Right atrium auricular region (tissue), 2 donors: ENCODE data around the gene ARHGAP42. TPM values are rescaled to one million over a fixed set of nuclear protein-coding genes. Genes with fewer than 3 reads are reported as not detected.

Experiments
- DNase-seq: peaks from one replicate; pipeline ENCODE4 v3.0.0-alpha.2; 2019; ENCODE audit warnings: low spot score
- H3K27ac ChIP-seq, 2 donors: fragments of 200-600 bp; sonication (generic); 1 replicate in 1 of 2; 2 replicates in 1 of 2; pipeline ENCODE4 v1.5.1; 2016 to 2019
- H3K27me3 ChIP-seq, 2 donors: fragments of 200-600 bp; sonication (generic); one replicate each; pipeline versions ENCODE4 v1.5.1 to v1.6.0; 2017 to 2019
- H3K36me3 ChIP-seq: fragments of 200-600 bp; sonication (generic); one replicate; pipeline ENCODE4 v1.5.1; 2016
- H3K4me1 ChIP-seq, 2 donors: fragments of 200-600 bp; sonication (generic); one replicate each; pipeline versions ENCODE4 v1.5.1 to v1.6.0; 2017 to 2019
- H3K4me3 ChIP-seq, 2 donors: fragments of 200-600 bp; sonication (generic); 1 replicate in 1 of 2; 2 replicates in 1 of 2; pipeline ENCODE4 v1.5.1; 2017 to 2019; ENCODE audit warnings: mild to moderate bottlenecking in 1 of 2, moderate library complexity in 1 of 2
- H3K9me3 ChIP-seq, 2 donors: fragments of 200-600 bp; sonication (generic); one replicate each; pipeline ENCODE4 v1.5.1; 2019
- total RNA-seq, 2 donors: library from RNA; depleted of rRNA; stranded (reverse); fragments of >200 nt; gene quantifications; one replicate each; pipeline ENCODE4 v1.1.0, GENCODE V29; 2016
- TF ChIP-seq, protein P1 (sequence below), 2 donors: fragments of 200-600 bp; sonication (generic); IDR thresholded peaks; one replicate each; pipeline ENCODE4 v1.5.1; 2019; ENCODE audit warnings: antibody characterized with exemption in 2 of 2

ARHGAP42 gene
- total RNA-seq, 2 donors from 2014 or later = 6.1 to 12.1 TPM

DNA sequence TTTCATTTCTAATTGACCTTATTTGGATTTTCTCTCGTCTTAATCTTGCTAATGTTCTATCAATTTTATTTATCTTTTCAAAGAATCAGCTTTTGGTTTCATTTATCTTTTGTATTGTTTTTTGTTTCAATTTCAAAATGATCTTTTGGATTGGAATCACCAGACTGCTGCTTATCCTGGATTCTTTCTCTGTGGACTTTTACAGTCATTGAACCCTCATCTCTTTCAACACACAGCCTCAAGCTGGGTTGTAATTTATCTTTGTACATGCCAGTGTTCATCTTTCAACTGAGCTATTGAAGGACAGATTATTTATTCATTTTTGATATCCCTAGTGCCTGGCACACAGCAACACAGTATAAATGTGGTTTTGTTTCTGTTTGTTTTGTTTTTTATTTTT, 195.9 kb downstream of the ARHGAP42 start:
- no peak overlapping the region for H3K27ac ChIP-seq
- no peak overlapping the region for H3K4me3 ChIP-seq
- H3K36me3 ChIP-seq = no peaks in the 10 kb centered on the region
- TF ChIP-seq, protein P1, sequence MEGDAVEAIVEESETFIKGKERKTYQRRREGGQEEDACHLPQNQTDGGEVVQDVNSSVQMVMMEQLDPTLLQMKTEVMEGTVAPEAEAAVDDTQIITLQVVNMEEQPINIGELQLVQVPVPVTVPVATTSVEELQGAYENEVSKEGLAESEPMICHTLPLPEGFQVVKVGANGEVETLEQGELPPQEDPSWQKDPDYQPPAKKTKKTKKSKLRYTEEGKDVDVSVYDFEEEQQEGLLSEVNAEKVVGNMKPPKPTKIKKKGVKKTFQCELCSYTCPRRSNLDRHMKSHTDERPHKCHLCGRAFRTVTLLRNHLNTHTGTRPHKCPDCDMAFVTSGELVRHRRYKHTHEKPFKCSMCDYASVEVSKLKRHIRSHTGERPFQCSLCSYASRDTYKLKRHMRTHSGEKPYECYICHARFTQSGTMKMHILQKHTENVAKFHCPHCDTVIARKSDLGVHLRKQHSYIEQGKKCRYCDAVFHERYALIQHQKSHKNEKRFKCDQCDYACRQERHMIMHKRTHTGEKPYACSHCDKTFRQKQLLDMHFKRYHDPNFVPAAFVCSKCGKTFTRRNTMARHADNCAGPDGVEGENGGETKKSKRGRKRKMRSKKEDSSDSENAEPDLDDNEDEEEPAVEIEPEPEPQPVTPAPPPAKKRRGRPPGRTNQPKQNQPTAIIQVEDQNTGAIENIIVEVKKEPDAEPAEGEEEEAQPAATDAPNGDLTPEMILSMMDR (IDR thresholded peaks at IDR 0.05) = no peak
- no peak for DNase-seq
- no peaks in the 10 kb centered on the region for H3K27me3 ChIP-seq
- no peaks in the 10 kb centered on the region for H3K4me1 ChIP-seq
- H3K9me3 ChIP-seq = no peaks in the 10 kb centered on the region

DNA sequence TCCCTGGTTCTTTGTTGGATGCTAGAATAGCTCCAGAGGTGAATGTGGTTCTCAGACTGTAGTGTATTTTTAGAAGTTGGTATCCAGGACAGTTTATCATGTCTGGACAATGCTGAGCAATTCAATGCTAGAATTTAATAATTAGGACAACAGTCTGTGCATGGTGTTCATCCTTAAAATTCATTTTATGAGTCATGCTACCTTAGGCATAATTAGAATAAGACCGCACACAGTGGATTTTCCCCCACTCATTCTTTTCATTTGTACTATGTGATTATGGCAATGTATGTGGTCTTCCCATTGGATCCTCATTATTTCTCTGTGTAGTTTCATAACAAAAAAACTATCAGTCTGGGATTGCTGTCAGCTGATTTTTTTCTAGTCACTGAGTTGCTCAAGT, 196.7 kb downstream of the ARHGAP42 start:
- TF ChIP-seq, protein P1 (IDR thresholded peaks at IDR 0.05) = no peak
- H3K9me3 ChIP-seq = no peaks in the 10 kb centered on the region

DNA sequence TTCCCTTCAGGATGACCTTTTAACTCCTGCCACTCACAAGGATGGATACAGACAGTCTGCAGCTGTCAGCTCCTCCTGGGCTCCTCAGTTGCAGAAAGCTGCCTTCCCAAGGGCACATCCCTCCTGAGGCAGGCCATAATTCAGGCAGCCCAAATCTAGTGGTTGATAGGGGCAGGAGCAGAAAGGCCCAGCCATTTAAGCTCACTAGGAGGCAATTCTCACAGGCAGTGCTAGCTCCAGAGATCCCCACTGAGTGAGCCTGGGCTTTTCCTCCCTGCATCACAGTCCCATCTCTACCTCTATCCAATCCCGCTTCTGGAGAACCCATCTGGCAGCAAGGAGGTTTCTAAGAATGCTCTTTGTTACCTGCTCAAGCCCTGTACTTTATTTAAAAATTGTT, 200.6 kb downstream of the ARHGAP42 start:
- H3K36me3 ChIP-seq = no peaks in the 10 kb centered on the region
- H3K4me1 ChIP-seq = peaks cover 0 to 8% of the 10 kb centered on the region in 2 donors
- H3K27ac ChIP-seq = no peak overlapping the region
- H3K27me3 ChIP-seq = no peaks in the 10 kb centered on the region
- DNase-seq = no peak
- H3K4me3 ChIP-seq = no peak overlapping the region
- no peaks in the 10 kb centered on the region for H3K9me3 ChIP-seq
- TF ChIP-seq, protein P1 (IDR thresholded peaks at IDR 0.05) = no peak

More for the DNA sequence above, 196.7 kb downstream of the ARHGAP42 start:
- H3K27ac ChIP-seq = no peak overlapping the region
- DNase-seq = no peak
- no peak overlapping the region for H3K4me3 ChIP-seq
- H3K4me1 ChIP-seq = no peaks in the 10 kb centered on the region
- H3K36me3 ChIP-seq = no peaks in the 10 kb centered on the region
- no peaks in the 10 kb centered on the region for H3K27me3 ChIP-seq

DNA sequence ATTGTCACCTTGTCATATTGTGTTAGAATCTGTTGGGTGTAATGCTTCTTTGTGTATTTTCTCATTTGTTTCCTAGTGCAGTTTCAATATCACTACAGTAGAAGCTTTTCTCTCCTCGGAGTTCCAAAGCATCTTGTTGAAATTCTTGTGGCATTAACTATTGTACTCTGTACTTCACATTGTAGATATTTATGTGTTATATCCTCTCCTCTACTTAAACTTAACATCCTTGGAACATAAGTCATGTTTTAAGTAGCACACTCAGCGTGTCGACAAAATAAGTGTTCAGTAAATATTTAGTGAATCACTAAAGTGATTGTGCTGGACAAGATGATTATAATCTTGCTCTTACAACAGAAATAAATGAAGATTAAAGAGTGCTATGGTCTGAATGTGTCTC, 201.7 kb downstream of the ARHGAP42 start:
- Histone ChIP-seq H3K9me3 (no peaks in the 10 kb centered on the region), H3K36me3 (no peaks in the 10 kb centered on the region), H3K4me1 (peaks cover 0 to 8% of the 10 kb centered on the region in 2 donors), H3K27me3 (no peaks in the 10 kb centered on the region), H3K27ac (no peak overlapping the region), H3K4me3 (no peak overlapping the region)
- DNase-seq = no peak
- TF ChIP-seq, protein P1 (IDR thresholded peaks at IDR 0.05) = no peak

DNA sequence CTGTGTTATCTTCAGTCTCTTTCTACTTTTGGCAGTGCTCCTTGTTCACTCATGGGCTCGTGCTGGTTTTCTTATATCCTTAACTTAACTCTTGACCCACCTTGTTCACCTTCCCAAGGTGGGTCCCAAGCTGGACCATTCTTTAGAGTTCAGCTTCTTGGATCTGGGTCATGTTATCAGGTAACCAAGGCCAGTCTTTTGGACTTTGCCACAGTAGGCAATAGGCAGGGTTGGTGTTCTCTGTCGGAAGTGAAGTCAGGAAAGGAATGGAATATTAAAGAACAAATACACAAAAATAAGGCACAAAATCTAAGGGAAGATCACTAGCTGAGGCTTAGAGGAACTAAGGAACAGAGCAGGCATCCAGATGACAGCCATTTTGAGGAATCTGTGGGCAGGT, 202.7 kb downstream of the ARHGAP42 start:
- TF ChIP-seq, protein P1 (IDR thresholded peaks at IDR 0.05) = no peak
- Histone ChIP-seq H3K27ac (no peak overlapping the region), H3K36me3 (no peaks in the 10 kb centered on the region), H3K4me1 (peaks cover 0 to 8% of the 10 kb centered on the region in 2 donors), H3K9me3 (no peaks in the 10 kb centered on the region), H3K4me3 (no peak overlapping the region), H3K27me3 (no peaks in the 10 kb centered on the region)
- no peak for DNase-seq

DNA sequence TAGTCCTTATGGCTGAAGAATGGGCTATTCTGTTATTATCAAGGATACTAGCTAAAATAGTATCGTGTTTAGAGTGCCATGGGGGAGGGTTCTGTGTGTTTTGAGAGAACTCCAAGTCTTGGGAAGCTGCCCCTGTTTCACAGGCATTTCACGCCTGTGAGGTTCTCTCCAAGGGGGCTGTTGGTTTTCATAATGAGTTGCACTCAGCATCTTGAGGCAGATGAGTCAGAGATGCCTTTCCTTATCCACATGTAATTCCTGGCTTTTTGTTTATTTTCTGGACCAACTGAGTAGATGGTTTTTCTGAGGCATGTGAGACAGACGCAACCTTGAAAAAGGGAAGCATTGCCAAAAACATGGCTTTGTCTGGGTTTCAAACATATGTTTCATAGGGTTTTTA, 203.7 kb downstream of the ARHGAP42 start:
- Histone ChIP-seq H3K4me3 (no peak overlapping the region), H3K27ac (no peak overlapping the region), H3K36me3 (no peaks in the 10 kb centered on the region)

More for the DNA sequence above, 203.7 kb downstream of the ARHGAP42 start:
- DNase-seq = no peak
- Histone ChIP-seq H3K9me3 (no peaks in the 10 kb centered on the region), H3K4me1 (peaks cover 0 to 8% of the 10 kb centered on the region in 2 donors), H3K27me3 (no peaks in the 10 kb centered on the region)
- TF ChIP-seq, protein P1 (IDR thresholded peaks at IDR 0.05) = no peak
